ENCODE measurements around the gene TIMM8B.
"Not testable (repeated sequence)": the region's sequence is repeated elsewhere in the genome, so short reads cannot be mapped to it uniquely, and the experiment has no call there.

Gene TIMM8B

GRCh38 chr11:112050721-112051120, 35.8 kb downstream of the TIMM8B start:
- intact Hi-C loops (cut with DNase I; ENCODE audit: low total_unique reads), result no loop called here
- no peak for DNase-seq
- no peak overlapping the region for H3K4me3 ChIP-seq
- H3K9me3 ChIP-seq, result no peaks in the 10 kb centered on the region
- H3K27me3 ChIP-seq, result no peaks in the 10 kb centered on the region
- peaks cover 48 to 73% (median 64%) of the 10 kb centered on the region in 3 donors for H3K36me3 ChIP-seq
- H3K4me1 ChIP-seq, result peaks cover 0 to 9% (median 0%) of the 10 kb centered on the region in 4 donors
- H3K27ac ChIP-seq, result no peak overlapping the region
- TF ChIP-seq CTCF (IDR thresholded peaks at IDR 0.05), result no peak

- Histone ChIP-seq H3K4me3 (no peak overlapping the region), H3K9me3 (no peaks in the 10 kb centered on the region), H3K4me1 (peaks cover 0 to 9% (median 0%) of the 10 kb centered on the region in 4 donors), H3K36me3 (peaks cover 54 to 76% (median 71%) of the 10 kb centered on the region in 3 donors), H3K27me3 (no peaks in the 10 kb centered on the region), H3K27ac (no peak overlapping the region)
- no peak for TF ChIP-seq CTCF (IDR thresholded peaks at IDR 0.05)
- intact Hi-C loops (cut with DNase I; ENCODE audit: low total_unique reads), result loop anchor here (5.0 kb wide), 1 partner anchor 1597 kb away; no protein-coding TSS in a partner anchor
- DNase-seq, result no peak
These were observed 36.8 kb downstream of the TIMM8B start for GRCh38 chr11:112049777-112050176.

GRCh38 chr11:112048256-112048655, 38.3 kb downstream of the TIMM8B start:
- not testable (repeated sequence) for H3K27me3 ChIP-seq, H3K4me1 ChIP-seq, H3K4me3 ChIP-seq, DNase-seq, H3K9me3 ChIP-seq
- H3K36me3 ChIP-seq, result peaks cover 39 to 72% (median 64%) of the 10 kb centered on the region in 3 donors
- H3K27ac ChIP-seq, result peak overlapping the region in 1 of 2 donors; percentile 42
- intact Hi-C loops (cut with DNase I; ENCODE audit: low total_unique reads), result loop anchor here (5.0 kb wide), 1 partner anchor 1596 kb away; no protein-coding TSS in a partner anchor

GRCh38 chr11:112046647-112047046, 39.9 kb downstream of the TIMM8B start:
- H3K4me1 ChIP-seq, DNase-seq, H3K9me3 ChIP-seq, H3K27me3 ChIP-seq, H3K4me3 ChIP-seq, H3K27ac ChIP-seq: not testable (repeated sequence)
- H3K36me3 ChIP-seq, result peaks cover 26 to 59% (median 48%) of the 10 kb centered on the region in 3 donors
- intact Hi-C loops (cut with DNase I; ENCODE audit: low total_unique reads), result loop anchor here (5.0 kb wide), 1 partner anchor 1594 kb away; no protein-coding TSS in a partner anchor

- H3K4me3 ChIP-seq, result no peak overlapping the region
- TF ChIP-seq CTCF (IDR thresholded peaks at IDR 0.05), result no peak
- peaks cover 0 to 9% (median 0%) of the 10 kb centered on the region in 4 donors for H3K4me1 ChIP-seq
- intact Hi-C loops (cut with DNase I; ENCODE audit: low total_unique reads), result loop anchor here (5.0 kb wide), 1 partner anchor 1593 kb away; no protein-coding TSS in a partner anchor
- peaks cover 29 to 57% (median 46%) of the 10 kb centered on the region in 3 donors for H3K36me3 ChIP-seq
- H3K27me3 ChIP-seq, result no peaks in the 10 kb centered on the region
- H3K27ac ChIP-seq, result no peak overlapping the region
- no peaks in the 10 kb centered on the region for H3K9me3 ChIP-seq
- no peak for DNase-seq
These were observed 41.6 kb downstream of the TIMM8B start for GRCh38 chr11:112044961-112045360.

GRCh38 chr11:112042961-112043304, 43.6 kb downstream of the TIMM8B start:
- no peak for TF ChIP-seq CTCF (IDR thresholded peaks at IDR 0.05)
- intact Hi-C loops (cut with DNase I; ENCODE audit: low total_unique reads), result no loop called here
- Histone ChIP-seq H3K4me3 (no peak overlapping the region), H3K4me1 (no peaks in the 10 kb centered on the region), H3K27ac (no peak overlapping the region), H3K36me3 (peaks cover 50 to 75% (median 58%) of the 10 kb centered on the region in 3 donors), H3K27me3 (no peaks in the 10 kb centered on the region), H3K9me3 (no peaks in the 10 kb centered on the region)
- no peak for DNase-seq
